Upper lobe of left lung (tissue), 4 donors: ENCODE measurements around the gene TPRN.

Source experiments
- EP300 ChIP-seq, 4 donors: sonication (generic); formaldehyde crosslinking; IDR thresholded peaks; one replicate each; pipeline ENCODE4 v1.5.1; 2017; ENCODE audit warnings: antibody characterized with exemption in 4 of 4, control low read depth in 2 of 4
- POLR2A ChIP-seq, 4 donors: fragments of 450-650 bp; IDR thresholded peaks; one replicate each; pipeline ENCODE4 v1.5.1; 2016 to 2017; ENCODE audit warnings: antibody characterized with exemption in 4 of 4, mild to moderate bottlenecking in 2 of 4
- POLR2AphosphoS5 ChIP-seq, 2 donors: sonication (generic); formaldehyde crosslinking; IDR thresholded peaks; one replicate each; pipeline ENCODE4 v1.5.1; 2017; ENCODE audit warnings: antibody characterized with exemption in 2 of 2
- TF ChIP-seq, protein P1 (sequence below), 6 experiments: fragments of 450-650 bp in 4 of 6; fragments of 200-600 bp in 2 of 6; sonication (generic) in 2 of 6; IDR thresholded peaks; one replicate each; pipeline ENCODE4 v1.5.1; 2016 to 2019; ENCODE audit warnings: antibody characterized with exemption in 6 of 6

DNA sequence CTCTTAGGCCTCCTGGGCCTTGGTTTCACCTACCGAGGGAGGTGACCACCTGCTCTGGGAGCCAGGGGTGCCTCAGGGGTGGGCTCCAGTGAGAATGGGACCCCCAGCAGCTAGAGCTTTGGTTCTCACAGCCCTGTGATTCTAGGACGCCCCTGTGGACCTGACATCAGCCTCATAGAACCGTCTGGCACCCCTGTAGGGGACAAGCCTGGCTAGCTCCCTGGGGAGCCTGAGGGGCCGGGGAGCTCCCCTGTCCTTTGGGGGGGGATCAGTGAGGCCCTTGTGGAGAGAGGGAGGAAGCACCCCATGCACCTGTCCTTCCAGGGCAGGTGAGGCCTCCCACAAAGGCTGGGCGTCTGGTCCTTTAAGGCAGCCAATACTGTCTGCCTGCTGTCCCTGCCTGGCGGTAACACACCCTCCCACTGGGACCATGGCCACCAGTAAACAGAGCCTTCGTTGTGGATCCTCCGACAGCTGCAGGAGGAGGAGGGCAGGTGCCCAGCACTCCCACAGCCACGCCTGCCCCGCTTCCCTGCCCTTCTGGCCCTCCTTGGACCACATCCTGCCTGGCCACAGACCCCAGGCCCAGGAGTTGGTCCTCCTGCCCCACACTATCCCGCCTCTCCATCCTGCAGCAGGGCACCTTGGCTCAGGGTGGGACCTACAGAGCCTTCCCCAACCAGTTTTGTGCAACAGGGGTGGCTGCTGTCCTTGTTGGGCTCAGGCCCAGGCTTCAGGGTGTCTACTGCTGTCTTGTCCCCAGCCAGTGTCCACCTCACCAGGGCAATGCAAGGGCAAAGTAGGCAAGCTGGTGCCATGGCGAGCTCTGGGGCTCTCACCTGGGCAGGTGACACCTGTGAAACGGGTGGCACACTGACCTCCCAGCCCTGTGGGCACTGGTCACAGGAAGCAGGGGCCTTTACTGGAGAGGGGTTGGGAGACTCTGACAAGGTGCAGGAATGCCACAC is 37.5 kb upstream of the TPRN start:
- TF ChIP-seq, protein P1, sequence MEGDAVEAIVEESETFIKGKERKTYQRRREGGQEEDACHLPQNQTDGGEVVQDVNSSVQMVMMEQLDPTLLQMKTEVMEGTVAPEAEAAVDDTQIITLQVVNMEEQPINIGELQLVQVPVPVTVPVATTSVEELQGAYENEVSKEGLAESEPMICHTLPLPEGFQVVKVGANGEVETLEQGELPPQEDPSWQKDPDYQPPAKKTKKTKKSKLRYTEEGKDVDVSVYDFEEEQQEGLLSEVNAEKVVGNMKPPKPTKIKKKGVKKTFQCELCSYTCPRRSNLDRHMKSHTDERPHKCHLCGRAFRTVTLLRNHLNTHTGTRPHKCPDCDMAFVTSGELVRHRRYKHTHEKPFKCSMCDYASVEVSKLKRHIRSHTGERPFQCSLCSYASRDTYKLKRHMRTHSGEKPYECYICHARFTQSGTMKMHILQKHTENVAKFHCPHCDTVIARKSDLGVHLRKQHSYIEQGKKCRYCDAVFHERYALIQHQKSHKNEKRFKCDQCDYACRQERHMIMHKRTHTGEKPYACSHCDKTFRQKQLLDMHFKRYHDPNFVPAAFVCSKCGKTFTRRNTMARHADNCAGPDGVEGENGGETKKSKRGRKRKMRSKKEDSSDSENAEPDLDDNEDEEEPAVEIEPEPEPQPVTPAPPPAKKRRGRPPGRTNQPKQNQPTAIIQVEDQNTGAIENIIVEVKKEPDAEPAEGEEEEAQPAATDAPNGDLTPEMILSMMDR (IDR thresholded peaks at IDR 0.05), result no peak
- TF ChIP-seq POLR2A (IDR thresholded peaks at IDR 0.05), result no peak
- no peak for TF ChIP-seq EP300 (IDR thresholded peaks at IDR 0.05)
- TF ChIP-seq POLR2AphosphoS5 (IDR thresholded peaks at IDR 0.05), result no peak
